H9 (cell line): ENCODE results near the gene PDCD10. TPM values are rescaled to one million over a fixed set of nuclear protein-coding genes. Genes with fewer than 3 reads are reported as not detected.

Experiments
- DNase-seq: peaks from one replicate; pipeline ENCODE4 v3.0.0-alpha.2; 2017
- H2AFZ ChIP-seq: one replicate; pipeline ENCODE4 v1.6.1; 2013; ENCODE audit warnings: mild to moderate bottlenecking, low read length, control low read depth, moderate library complexity
- H2AK5ac ChIP-seq: 2 replicates; pipeline ENCODE4 v1.6.1; 2013; ENCODE audit warnings: low read length, control low read depth, mixed read lengths; ENCODE audit not compliant: insufficient read length
- H2BK120ac ChIP-seq: one replicate; pipeline ENCODE4 v1.6.1; 2013; ENCODE audit warnings: low read depth, mild to moderate bottlenecking, low read length, control low read depth, inconsistent platforms; ENCODE audit not compliant: poor library complexity, severe bottlenecking
- H2BK12ac ChIP-seq: 2 replicates; pipeline ENCODE4 v1.6.1; 2013; ENCODE audit warnings: low read length, control low read depth, mixed read lengths, low read depth; ENCODE audit not compliant: insufficient read length
- H2BK15ac ChIP-seq: 2 replicates; pipeline ENCODE4 v1.6.1; 2013; ENCODE audit warnings: low read depth, low read length, control low read depth
- H2BK20ac ChIP-seq: one replicate; pipeline ENCODE4 v1.6.1; 2013; ENCODE audit warnings: low read depth, mild to moderate bottlenecking, low read length, control low read depth, inconsistent platforms; ENCODE audit not compliant: poor library complexity, severe bottlenecking
- H2BK5ac ChIP-seq: 2 replicates; pipeline ENCODE4 v1.6.1; 2013; ENCODE audit warnings: low read length, control low read depth, mixed read lengths; ENCODE audit not compliant: insufficient read length
- H3K14ac ChIP-seq: 2 replicates; pipeline ENCODE4 v1.6.1; 2013; ENCODE audit warnings: low read length, control low read depth; ENCODE audit not compliant: insufficient read depth
- H3K18ac ChIP-seq: 2 replicates; pipeline ENCODE4 v1.6.1; 2013; ENCODE audit warnings: low read depth, mild to moderate bottlenecking, mixed read lengths, low read length, control low read depth; ENCODE audit not compliant: insufficient read length
- H3K23ac ChIP-seq: 2 replicates; pipeline ENCODE4 v1.6.1; 2013; ENCODE audit warnings: low read length, control low read depth, mixed read lengths, low read depth; ENCODE audit not compliant: insufficient read length
- H3K23me2 ChIP-seq: 2 replicates; pipeline ENCODE4 v1.6.1; 2013; ENCODE audit warnings: low read depth, mild to moderate bottlenecking, mixed read lengths, low read length, control low read depth; ENCODE audit not compliant: insufficient read length, poor library complexity, severe bottlenecking
- H3K27ac ChIP-seq: 2 replicates; pipeline ENCODE4 v1.5.1; 2013; ENCODE audit warnings: low read length, control low read depth, mixed read lengths, low read depth; ENCODE audit not compliant: insufficient read length
- H3K27me3 ChIP-seq: 2 replicates; pipeline ENCODE4 v1.6.1; 2013; ENCODE audit warnings: low read length, control low read depth, inconsistent platforms; ENCODE audit not compliant: insufficient read depth
- H3K4ac ChIP-seq: 2 replicates; pipeline ENCODE4 v1.6.1; 2013; ENCODE audit warnings: low read depth, mild to moderate bottlenecking, control low read depth, inconsistent platforms, low read length, moderate library complexity
- H3K4me1 ChIP-seq: 2 replicates; pipeline ENCODE4 v1.6.1; 2013; ENCODE audit warnings: low read length, control low read depth, inconsistent platforms; ENCODE audit not compliant: insufficient read depth
- H3K4me2 ChIP-seq: 2 replicates; pipeline ENCODE4 v1.6.1; 2013; ENCODE audit warnings: low read length, control low read depth, mixed read lengths; ENCODE audit not compliant: insufficient read length, insufficient read depth
- H3K56ac ChIP-seq: 2 replicates; pipeline ENCODE4 v1.6.1; 2013; ENCODE audit warnings: low read depth, mild to moderate bottlenecking, mixed read lengths, low read length, control low read depth; ENCODE audit not compliant: insufficient read length
- H3K79me1 ChIP-seq: 2 replicates; pipeline ENCODE4 v1.6.1; 2013; ENCODE audit warnings: low read depth, mild to moderate bottlenecking, moderate library complexity, low read length, control low read depth, inconsistent platforms; ENCODE audit not compliant: insufficient read depth, poor library complexity, severe bottlenecking
- H3K79me2 ChIP-seq: 2 replicates; pipeline ENCODE4 v1.6.1; 2013; ENCODE audit warnings: low read length, control low read depth, inconsistent platforms; ENCODE audit not compliant: insufficient read depth
- H3K9ac ChIP-seq: 2 replicates; pipeline ENCODE4 v1.6.1; 2013; ENCODE audit warnings: low read length, control low read depth, mixed read lengths; ENCODE audit not compliant: insufficient read length; ENCODE audit errors: extremely low read depth
- H3K9me3 ChIP-seq: one replicate; pipeline ENCODE4 v1.6.1; 2013; ENCODE audit warnings: low read depth, low read length, inconsistent platforms; ENCODE audit not compliant: control insufficient read depth
- H3T11ph ChIP-seq: one replicate; pipeline ENCODE4 v1.6.1; 2013; ENCODE audit warnings: mild to moderate bottlenecking, low read length, control low read depth, inconsistent platforms
- H4K20me1 ChIP-seq: one replicate; pipeline ENCODE4 v1.6.1; 2013; ENCODE audit not compliant: control insufficient read depth, insufficient read length, insufficient read depth
- H4K5ac ChIP-seq: 2 replicates; pipeline ENCODE4 v1.6.1; 2013; ENCODE audit warnings: low read depth, mild to moderate bottlenecking, mixed read lengths, low read length, control low read depth; ENCODE audit not compliant: insufficient read length
- H4K8ac ChIP-seq: replicated peaks from 2 replicates; pipeline ENCODE4 v1.6.1; 2013; ENCODE audit warnings: low read length, control low read depth, mixed read lengths, low read depth; ENCODE audit not compliant: insufficient read length
- H4K91ac ChIP-seq: 2 replicates; pipeline ENCODE4 v1.6.1; 2013; ENCODE audit warnings: low read depth, mild to moderate bottlenecking, moderate library complexity, mixed read lengths, low read length, control low read depth; ENCODE audit not compliant: insufficient read length
- H3K27ac Mint-ChIP-seq, 3 experiments: 2 replicates in 2 of 3; 3 replicates in 1 of 3; pipeline ENCODE4 v1.8.0; 2020 to 2021; ENCODE audit warnings: mixed read lengths in 3 of 3, mild to moderate bottlenecking in 1 of 3, moderate library complexity in 1 of 3
- H3K27me3 Mint-ChIP-seq: 2 replicates; pipeline ENCODE4 v1.8.0; 2021; ENCODE audit warnings: low read depth, mild to moderate bottlenecking, moderate library complexity, mixed read lengths
- H3K36me3 Mint-ChIP-seq, 3 experiments: 2 replicates in 2 of 3; 3 replicates in 1 of 3; pipeline ENCODE4 v1.8.0; 2020 to 2021; ENCODE audit warnings: low read depth in 3 of 3, mixed read lengths in 3 of 3; ENCODE audit not compliant: insufficient read depth in 1 of 3
- H3K4me1 Mint-ChIP-seq, 2 experiments: 2 replicates each; pipeline ENCODE4 v1.8.0; 2020; ENCODE audit warnings: mixed read lengths in 2 of 2
- H3K4me3 Mint-ChIP-seq, 2 experiments: 2 replicates in 1 of 2; 3 replicates in 1 of 2; pipeline ENCODE4 v1.8.0; 2020 to 2021; ENCODE audit warnings: mild to moderate bottlenecking in 2 of 2, mixed read lengths in 2 of 2, moderate library complexity in 1 of 2
- H3K9me3 Mint-ChIP-seq, 2 experiments: 2 replicates in 1 of 2; 3 replicates in 1 of 2; pipeline ENCODE4 v1.8.0; 2020; ENCODE audit warnings: mild to moderate bottlenecking in 2 of 2, mixed read lengths in 2 of 2, moderate library complexity in 1 of 2
- WGBS: extraction: QIAGEN DNeasy Blood & Tissue Kit; methylation state at CpG from one replicate; pipeline ENCODE4 v1.1.7; 2013; ENCODE audit warnings: missing lambda C conversion rate, low lambda C conversion rate, mixed read lengths; ENCODE audit not compliant: insufficient read length; ENCODE audit errors: extremely low coverage; 5-methylcytosine and 5-hydroxymethylcytosine counted together
- long read RNA-seq: library from polyadenylated mRNA; unstranded; transcript quantifications from one replicate; pipeline ENCODE4 v2.0.0, GENCODE V29; 2020
- total RNA-seq: library from RNA; stranded (reverse); gene quantifications from 2 replicates; pipeline ENCODE4 v1.2.1, GENCODE V29; 2021
- TF ChIP-seq, protein P1 (sequence below): fragments of 200-600 bp; sonication (generic); conservative IDR thresholded peaks from 3 replicates; pipeline ENCODE4 v1.8.0; 2021; ENCODE audit warnings: antibody characterized with exemption, mild to moderate bottlenecking

Gene PDCD10
- 56.9 and 64.3 TPM in 2 replicates for total RNA-seq
- long read RNA-seq, transcript PDCD10-208 (9 exons, 1,360 nt), result minor isoform, 81 of 254 reads
- long read RNA-seq, transcript PDCD10-218 (8 exons, 1,276 nt), result major isoform, 133 of 254 reads
- long read RNA-seq, partial matches to known transcripts, result 13 of 254 reads
- long read RNA-seq, other reads (novel, unspliced or antisense), result 20 of 254 reads

DNA sequence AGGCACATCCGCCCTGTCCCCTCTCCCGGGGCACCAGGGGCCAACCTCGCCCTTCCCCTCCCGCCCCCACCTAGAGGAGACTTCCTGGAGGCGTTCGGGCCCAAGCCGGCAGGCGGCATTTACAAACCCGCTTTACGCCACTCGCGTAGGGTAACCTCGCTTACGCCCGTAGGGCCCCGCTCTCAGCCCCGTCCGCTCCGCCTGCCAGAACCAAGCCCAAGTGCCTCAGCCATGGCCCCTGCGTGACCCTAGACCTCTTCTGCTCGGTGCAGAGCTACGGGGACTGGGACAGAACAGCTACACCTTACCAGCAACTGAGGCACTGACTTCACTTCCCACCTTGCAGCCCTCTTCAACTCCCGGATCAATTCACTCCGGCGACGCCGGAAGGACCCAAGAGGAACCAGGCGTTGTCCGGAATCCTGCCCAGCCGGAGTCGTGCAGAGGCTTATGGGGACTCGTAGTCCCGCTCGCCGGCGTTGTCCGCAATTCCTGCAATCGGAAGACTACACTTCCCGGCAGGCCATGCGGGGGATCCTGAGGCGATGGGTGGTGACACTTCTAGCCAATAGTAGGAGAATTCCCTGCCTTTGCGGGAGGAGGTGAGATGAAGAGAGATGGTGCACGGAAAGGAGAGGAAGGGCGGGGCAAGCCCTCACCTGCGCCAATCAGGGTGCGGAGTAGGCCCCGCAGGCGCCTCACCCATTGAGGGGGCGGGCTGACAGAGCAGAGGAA, at the start of gene PDCD10:
PDCD10 (minus strand) TSS at position 395 of the 735 bp plus-strand sequence. CDS start 14,735 bp downstream, outside the sequence.
- H3K27ac ChIP-seq, result peak within 1 kb of the TSS; percentile 92
- Mint-ChIP-seq H3K27ac (no peak within 1 kb of the TSS; a peak in 1 of 7 replicates), H3K36me3 (no peaks in the 10 kb centered on the region; a peak in 2 of 7 replicates), H3K4me3 (no peak within 1 kb of the TSS), H3K4me1 (peaks cover 28 to 29% of the 10 kb centered on the region in 2 experiments), H3K27me3 (no peaks in the 10 kb centered on the region), H3K9me3 (no peaks in the 10 kb centered on the region)
- H2BK5ac ChIP-seq, result peak within 1 kb of the TSS; percentile 88
- no peaks in the 10 kb centered on the region for H4K20me1 ChIP-seq
- H3T11ph ChIP-seq, result no peak within 1 kb of the TSS
- H3K9ac ChIP-seq, result peak within 1 kb of the TSS; percentile 97
- TF ChIP-seq, protein P1, sequence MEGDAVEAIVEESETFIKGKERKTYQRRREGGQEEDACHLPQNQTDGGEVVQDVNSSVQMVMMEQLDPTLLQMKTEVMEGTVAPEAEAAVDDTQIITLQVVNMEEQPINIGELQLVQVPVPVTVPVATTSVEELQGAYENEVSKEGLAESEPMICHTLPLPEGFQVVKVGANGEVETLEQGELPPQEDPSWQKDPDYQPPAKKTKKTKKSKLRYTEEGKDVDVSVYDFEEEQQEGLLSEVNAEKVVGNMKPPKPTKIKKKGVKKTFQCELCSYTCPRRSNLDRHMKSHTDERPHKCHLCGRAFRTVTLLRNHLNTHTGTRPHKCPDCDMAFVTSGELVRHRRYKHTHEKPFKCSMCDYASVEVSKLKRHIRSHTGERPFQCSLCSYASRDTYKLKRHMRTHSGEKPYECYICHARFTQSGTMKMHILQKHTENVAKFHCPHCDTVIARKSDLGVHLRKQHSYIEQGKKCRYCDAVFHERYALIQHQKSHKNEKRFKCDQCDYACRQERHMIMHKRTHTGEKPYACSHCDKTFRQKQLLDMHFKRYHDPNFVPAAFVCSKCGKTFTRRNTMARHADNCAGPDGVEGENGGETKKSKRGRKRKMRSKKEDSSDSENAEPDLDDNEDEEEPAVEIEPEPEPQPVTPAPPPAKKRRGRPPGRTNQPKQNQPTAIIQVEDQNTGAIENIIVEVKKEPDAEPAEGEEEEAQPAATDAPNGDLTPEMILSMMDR, result no peak
- no peak within 1 kb of the TSS for H2BK15ac ChIP-seq
- H3K27me3 ChIP-seq, result no peaks in the 10 kb centered on the region
- no peak within 1 kb of the TSS for H3K4ac ChIP-seq
- no peak within 1 kb of the TSS for H2BK120ac ChIP-seq
- no peak within 1 kb of the TSS for H3K56ac ChIP-seq
- no peak within 1 kb of the TSS for H2BK20ac ChIP-seq
- H2AFZ ChIP-seq, result peak within 1 kb of the TSS; percentile 52
- H4K91ac ChIP-seq, result no peak within 1 kb of the TSS
- H4K5ac ChIP-seq, result no peak within 1 kb of the TSS
- peak within 1 kb of the TSS; percentile 99 for H3K14ac ChIP-seq
- H2AK5ac ChIP-seq, result no peak within 1 kb of the TSS
- H3K79me1 ChIP-seq, result no peaks in the 10 kb centered on the region
- H3K4me1 ChIP-seq, result no peaks in the 10 kb centered on the region
- H3K23me2 ChIP-seq, result no peaks in the 10 kb centered on the region
- peak; percentile 99 for DNase-seq
- H3K79me2 ChIP-seq, result peaks cover 23% of the 10 kb centered on the region
- H3K23ac ChIP-seq, result no peak within 1 kb of the TSS
- H3K9me3 ChIP-seq, result no peaks in the 10 kb centered on the region
- H2BK12ac ChIP-seq, result no peak within 1 kb of the TSS
- no CpG with 5 or more reads among the region's 49 CpGs for WGBS
- peak within 1 kb of the TSS; percentile 97 for H3K18ac ChIP-seq
- no peak within 1 kb of the TSS for H4K8ac ChIP-seq
- H3K4me2 ChIP-seq, result peak within 1 kb of the TSS; percentile 75
